GM08714 (cell line): ENCODE results near the gene KLK8.
"Not testable (repeated sequence)": the region's sequence is repeated elsewhere in the genome, so short reads cannot be mapped to it uniquely, and the experiment has no call there.

Experiments used
- H3K4me3 ChIP-seq: fragments of 200-500 bp; sonication (Bioruptor generic); 2 replicates; pipeline ENCODE4 v1.5.1; 2014; ENCODE audit warnings: mild to moderate bottlenecking, low read length, inconsistent platforms
- ZNF274 ChIP-seq: IDR thresholded peaks from 2 replicates; pipeline ENCODE4 v1.6.1; 2012; ENCODE audit warnings: mild to moderate bottlenecking, low read depth, low read length

The KLK8 gene

GRCh38 chr19:51009061-51009891 is 7.9 kb upstream of the KLK8 start:
- no peak for TF ChIP-seq ZNF274
- no peak overlapping the region for H3K4me3 ChIP-seq

GRCh38 chr19:51007488-51007887 is 6.1 kb upstream of the KLK8 start:
- H3K4me3 ChIP-seq, result no peak overlapping the region
- no peak for TF ChIP-seq ZNF274

DNA sequence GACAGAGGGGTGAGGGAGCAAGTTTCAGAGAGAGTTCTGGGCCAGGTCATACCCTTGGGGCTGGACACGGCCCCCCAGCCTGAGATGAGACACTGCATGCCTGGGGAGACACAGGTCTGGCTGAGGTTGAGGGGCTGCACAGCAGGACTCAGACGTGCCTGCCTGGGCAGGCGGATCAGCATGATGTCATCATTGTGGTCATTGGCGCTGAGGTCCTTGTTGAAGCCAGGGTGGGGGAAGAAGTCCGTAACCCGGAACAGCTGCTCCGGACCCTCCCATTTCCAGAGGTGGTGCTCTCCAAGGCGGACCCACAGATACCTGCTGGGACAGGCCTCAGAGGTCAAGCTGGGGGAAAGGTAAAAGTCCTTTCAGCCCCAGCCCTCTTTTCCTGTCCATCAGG is 5.0 kb upstream of the KLK8 start:
- TF ChIP-seq ZNF274, result no peak
- H3K4me3 ChIP-seq, result no peak overlapping the region

- TF ChIP-seq ZNF274, result no peak
- H3K4me3 ChIP-seq, result no peak overlapping the region
Observed at GRCh38 chr19:51005248-51005647, 3.8 kb upstream of the KLK8 start.

- TF ChIP-seq ZNF274, result no peak
- no peak overlapping the region for H3K4me3 ChIP-seq
Observed at GRCh38 chr19:51003316-51003715, 1.9 kb upstream of the KLK8 start.

DNA sequence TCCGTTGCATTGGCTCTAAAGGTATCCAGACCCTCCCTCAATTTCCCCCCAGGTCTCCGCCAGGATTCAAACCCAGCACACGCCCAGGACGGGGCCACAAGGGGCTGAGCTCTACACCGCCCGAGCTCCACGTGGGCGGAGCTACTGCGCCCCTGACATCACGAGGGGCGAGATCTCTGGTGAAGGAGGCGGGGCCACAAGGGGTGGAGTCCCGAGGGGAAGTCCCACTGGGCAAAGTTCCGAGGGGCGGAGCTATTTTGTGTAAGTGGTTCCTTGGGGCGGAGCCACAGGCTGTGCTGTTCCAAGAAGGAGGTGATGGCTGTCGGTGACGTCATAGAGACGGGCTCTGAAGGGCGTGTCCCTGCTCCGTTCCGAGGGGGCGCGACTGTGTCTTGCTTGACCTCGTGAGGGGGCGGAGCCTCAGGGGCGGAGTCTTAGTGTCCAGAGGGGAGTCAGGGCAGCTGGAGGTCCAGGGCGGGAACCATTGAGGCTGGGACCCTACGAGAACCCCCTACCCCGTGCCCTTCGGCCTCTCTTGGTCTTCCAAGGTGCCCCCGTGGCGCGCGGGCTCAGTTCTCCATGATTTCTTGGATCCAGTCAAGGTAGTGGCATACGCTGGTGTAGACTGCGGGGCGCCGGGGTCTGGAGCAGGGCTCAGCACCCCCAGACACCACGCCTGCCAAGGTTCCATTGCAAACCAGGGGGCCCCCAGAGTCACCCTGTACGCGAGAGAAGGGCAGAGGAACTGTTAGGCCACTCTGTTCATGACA is 1.3 kb upstream of the KLK8 start:
- TF ChIP-seq ZNF274, result no peak
- no peak overlapping the region for H3K4me3 ChIP-seq

DNA sequence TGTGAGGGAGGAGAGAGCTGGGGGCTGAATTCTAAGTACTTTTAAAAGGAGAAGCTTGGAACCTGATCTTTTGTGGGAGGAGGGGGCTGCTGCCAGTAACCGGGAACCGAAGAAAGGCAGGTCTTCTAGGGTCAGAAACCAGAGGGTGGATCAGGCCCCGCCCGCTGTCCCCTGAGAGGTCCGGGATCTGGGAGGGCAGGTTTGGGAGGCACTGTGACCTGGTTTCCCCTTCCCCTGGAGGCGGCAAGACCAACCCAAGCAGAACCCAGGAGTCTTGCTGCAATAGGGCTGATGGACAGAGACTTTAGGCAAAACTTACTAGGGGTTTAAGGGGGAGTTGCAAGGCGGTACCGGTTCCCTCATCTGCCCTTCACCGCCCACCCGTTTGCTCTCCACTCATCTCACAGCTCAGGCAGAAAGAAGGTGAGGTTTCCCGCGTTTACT is 707 bp upstream of the KLK8 start:
- TF ChIP-seq ZNF274, result no peak
- no peak overlapping the region for H3K4me3 ChIP-seq

DNA sequence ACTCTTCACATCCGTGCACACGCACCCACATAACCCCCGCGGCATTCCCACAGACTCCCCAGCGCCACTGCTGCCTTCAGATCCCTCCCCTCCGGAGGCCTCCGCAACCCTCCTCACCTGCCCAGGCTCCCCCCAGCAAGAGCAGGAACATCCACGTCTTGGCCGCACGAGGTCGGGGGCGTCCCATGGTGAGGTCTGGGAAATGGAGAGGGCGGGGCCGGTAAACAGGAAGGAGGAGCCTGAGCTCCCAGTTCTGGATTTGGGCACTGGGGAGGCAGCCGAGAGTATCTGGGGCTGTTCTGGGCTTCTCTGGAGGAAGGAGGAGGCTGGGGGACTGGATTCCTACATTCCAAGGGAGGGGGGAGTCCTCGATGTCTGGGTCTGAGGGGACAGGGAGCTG is 423 bp downstream of the KLK8 start:
- no peak overlapping the region for H3K4me3 ChIP-seq
- TF ChIP-seq ZNF274, result no peak

- H3K4me3 ChIP-seq, result no peak overlapping the region
- TF ChIP-seq ZNF274, result no peak
Observed at GRCh38 chr19:51000426-51000825, 978 bp downstream of the KLK8 start.

DNA sequence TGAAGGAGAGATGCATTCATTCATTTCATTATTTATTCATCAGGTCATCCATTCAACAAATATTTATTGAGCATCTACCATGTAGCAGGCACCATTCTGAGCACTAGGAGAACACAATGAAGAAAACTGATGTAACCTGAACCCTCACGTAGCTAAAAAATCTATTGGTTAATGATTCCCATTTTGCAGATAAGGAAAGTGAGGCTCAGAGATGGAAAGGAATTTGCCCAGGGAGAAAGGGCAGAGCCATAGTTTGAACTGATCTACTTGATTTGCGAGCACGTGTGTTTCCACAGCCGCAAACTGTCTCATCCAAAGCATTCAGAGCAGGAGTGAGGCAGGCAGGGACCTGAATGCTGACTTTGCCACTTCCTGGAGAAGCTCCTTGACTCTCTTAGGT is 2.7 kb downstream of the KLK8 start:
- TF ChIP-seq ZNF274, result no peak
- H3K4me3 ChIP-seq, result no peak overlapping the region

- no peak for TF ChIP-seq ZNF274
- H3K4me3 ChIP-seq, result no peak overlapping the region
Observed at GRCh38 chr19:50998061-50998460, 3.3 kb downstream of the KLK8 start.

DNA sequence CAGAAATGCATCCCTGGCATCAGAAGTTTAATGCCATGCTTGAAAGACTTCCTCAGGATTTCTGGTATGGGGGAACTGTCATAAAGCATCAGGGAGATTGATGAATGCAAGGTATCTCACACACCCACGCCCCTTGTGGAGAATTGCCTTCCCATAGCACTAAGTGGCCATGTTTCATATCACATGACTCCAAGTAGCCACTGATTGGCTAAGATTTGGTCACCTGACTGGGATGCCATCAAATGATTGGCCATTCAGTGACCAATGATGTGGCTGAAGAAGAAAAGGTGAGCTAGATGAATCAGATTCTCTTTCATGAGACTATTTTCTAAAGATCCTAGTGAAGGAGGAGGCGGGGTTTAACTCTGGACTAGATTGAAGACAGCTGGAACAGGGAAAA is 7.3 kb downstream of the KLK8 start:
- H3K4me3 ChIP-seq, result no peak overlapping the region
- TF ChIP-seq ZNF274, result no peak

GRCh38 chr19:50992666-50993035 is 8.8 kb downstream of the KLK8 start:
- TF ChIP-seq ZNF274, result no peak
- no peak overlapping the region for H3K4me3 ChIP-seq

DNA sequence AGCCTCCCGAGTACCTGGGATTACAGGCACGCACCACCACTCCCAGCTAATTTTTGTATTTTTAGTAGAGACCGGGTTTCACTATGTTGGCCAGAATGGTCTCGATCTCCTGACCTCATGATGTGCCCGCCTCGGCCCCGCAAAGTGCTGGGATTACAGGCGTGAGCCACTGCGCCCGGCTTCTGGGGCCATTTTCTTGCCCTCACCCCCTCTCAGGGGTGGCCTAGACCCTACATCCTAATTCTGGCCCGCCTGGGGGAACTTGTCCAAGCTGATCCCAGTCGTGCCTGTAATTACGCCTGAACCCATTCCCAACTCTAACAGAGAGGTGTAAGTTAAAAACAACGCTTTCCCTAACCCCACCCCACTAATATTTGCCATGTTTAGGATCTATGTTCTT is 17.0 kb downstream of the KLK8 start:
- not testable (repeated sequence) for H3K4me3 ChIP-seq

DNA sequence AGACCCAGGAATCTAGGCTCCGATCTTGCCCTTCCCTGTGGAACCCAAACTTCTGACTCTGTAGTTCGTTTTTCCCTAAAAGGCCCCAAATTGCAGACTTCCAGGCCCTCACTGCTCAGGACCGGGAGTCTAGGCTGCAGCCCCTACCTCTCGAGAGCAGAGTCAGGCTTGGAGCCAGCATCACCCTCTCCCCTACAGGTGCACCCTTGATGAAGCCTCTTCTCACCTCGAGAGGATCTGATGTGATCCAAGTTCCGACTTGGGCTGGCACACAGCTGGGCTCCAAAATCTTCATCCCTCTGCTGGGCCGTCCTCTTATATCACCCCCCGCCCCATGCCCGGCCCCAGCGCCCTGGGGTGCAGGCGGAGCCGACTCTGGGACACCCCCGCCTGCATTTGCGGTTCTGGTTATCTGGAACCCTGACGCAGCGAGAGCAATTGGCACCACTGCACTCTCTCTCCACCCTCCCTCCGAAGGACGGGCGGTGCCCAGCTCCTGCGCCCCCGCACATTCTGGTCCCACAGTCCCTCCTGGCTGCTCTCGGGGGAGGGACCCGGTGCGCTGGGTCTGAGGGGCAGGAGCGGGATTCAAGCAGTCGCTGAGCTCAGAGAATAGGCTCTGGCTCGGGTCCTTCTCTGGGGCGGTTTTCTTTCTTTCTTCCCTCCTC is 17.6 kb downstream of the KLK8 start, which contains the start of gene KLK7:
TSS of gene KLK7 (minus strand) at position 293 of the 668 bp plus-strand sequence. CDS start 1,518 bp downstream, outside the sequence.
- no peak for TF ChIP-seq ZNF274
- no peak within 1 kb of the TSS for H3K4me3 ChIP-seq
